ENCODE measurements around the gene MRGPRE. TPM values are rescaled to one million over a fixed set of nuclear protein-coding genes. Genes with fewer than 3 reads are reported as not detected.

MRGPRE gene
- total RNA-seq, 1 experiment from 2014 or later: not detected

- no peak for DNase-seq (ENCODE audit: low spot score)
These were observed 18.4 kb downstream of the MRGPRE start for GRCh38 chr11:3213659-3214419.

- no peak for DNase-seq (ENCODE audit: low spot score)
These were observed 23.9 kb downstream of the MRGPRE start for GRCh38 chr11:3208272-3208671.

- DNase-seq (ENCODE audit: low spot score): no peak
These were observed 24.6 kb downstream of the MRGPRE start for GRCh38 chr11:3207526-3208189.

GRCh38 chr11:3206922-3207204 lies 25.4 kb downstream of the MRGPRE start:
- no peak for DNase-seq (ENCODE audit: low spot score)

- DNase-seq (ENCODE audit: low spot score): no peak
These were observed 25.9 kb downstream of the MRGPRE start for GRCh38 chr11:3206156-3206921.

- no peak for DNase-seq (ENCODE audit: low spot score)
These were observed 26.7 kb downstream of the MRGPRE start for GRCh38 chr11:3205261-3206155.

GRCh38 chr11:3204141-3205015 lies 27.8 kb downstream of the MRGPRE start:
- DNase-seq (ENCODE audit: low spot score): no peak

GRCh38 chr11:3203221-3204043 lies 28.8 kb downstream of the MRGPRE start:
- no peak for DNase-seq (ENCODE audit: low spot score)

- no peak for DNase-seq (ENCODE audit: low spot score)
These were observed 29.5 kb downstream of the MRGPRE start for GRCh38 chr11:3202759-3203158.

- DNase-seq (ENCODE audit: low spot score): no peak
These were observed 29.9 kb downstream of the MRGPRE start for GRCh38 chr11:3202305-3202704.

GRCh38 chr11:3201677-3202181 lies 30.5 kb downstream of the MRGPRE start:
- no peak for DNase-seq (ENCODE audit: low spot score)

GRCh38 chr11:3201112-3201581 lies 31.1 kb downstream of the MRGPRE start:
- no peak for DNase-seq (ENCODE audit: low spot score)

- no peak for DNase-seq (ENCODE audit: low spot score)
These were observed 31.7 kb downstream of the MRGPRE start for GRCh38 chr11:3200388-3201111.

- no peak for DNase-seq (ENCODE audit: low spot score)
These were observed 32.5 kb downstream of the MRGPRE start for GRCh38 chr11:3199537-3200295.

GRCh38 chr11:3198815-3199214 lies 33.4 kb downstream of the MRGPRE start:
- no peak for DNase-seq (ENCODE audit: low spot score)

GRCh38 chr11:3197878-3198528 lies 34.2 kb downstream of the MRGPRE start:
- no peak for DNase-seq (ENCODE audit: low spot score)

- DNase-seq (ENCODE audit: low spot score): no peak
These were observed 35.0 kb downstream of the MRGPRE start for GRCh38 chr11:3197044-3197695.

Data from A172 (cell line).